ENCODE measurements around the gene TMEM19. TPM values are rescaled to one million over a fixed set of nuclear protein-coding genes. Genes with fewer than 3 reads are reported as not detected.

Gene TMEM19
- polyA plus RNA-seq, 1 donor from 2014 or later, result 98.7 TPM

DNA sequence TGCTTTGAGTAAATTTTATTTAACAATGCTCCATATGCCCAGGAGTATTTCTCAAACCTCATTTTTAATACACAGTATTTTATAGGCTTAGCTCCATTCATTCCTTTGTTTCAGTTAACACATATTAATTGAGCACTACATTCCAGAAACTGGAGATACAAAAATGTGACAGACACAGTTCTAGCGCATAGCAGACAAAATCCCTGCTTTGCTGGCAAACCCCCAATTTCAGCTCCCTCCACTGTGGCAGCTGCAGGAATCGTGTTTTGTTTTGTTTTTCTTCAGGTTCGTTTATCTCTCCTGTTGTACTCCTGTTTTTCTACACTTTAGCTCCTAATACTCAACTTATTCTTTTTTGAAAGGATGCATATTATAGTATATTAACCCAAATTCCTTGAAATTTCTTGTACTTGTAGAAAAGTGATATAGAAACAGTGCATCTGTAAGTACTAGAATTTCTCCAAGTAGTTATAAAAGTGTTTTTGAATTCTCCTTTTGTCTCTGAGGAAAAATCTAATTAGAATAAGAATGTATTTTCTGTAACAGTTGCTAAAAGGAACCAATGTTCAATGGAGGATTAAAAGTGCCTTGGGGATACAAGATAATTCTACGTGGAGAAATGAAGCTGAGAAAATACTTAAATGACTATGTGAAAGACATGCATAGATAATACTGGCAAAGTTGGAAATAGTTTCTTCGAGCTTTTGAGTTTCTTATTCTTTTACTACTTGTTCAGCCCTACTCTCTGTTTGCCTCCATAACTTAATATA is 62.4 kb downstream of the TMEM19 start:
- H3K4me3 Mint-ChIP-seq, result no peak overlapping the region
- H3K4me1 Mint-ChIP-seq, result peaks cover 2 to 5% (median 2%) of the 10 kb centered on the region in 3 donors
- H3K36me3 Mint-ChIP-seq, result no peaks in the 10 kb centered on the region
- no peaks in the 10 kb centered on the region for H3K9me3 Mint-ChIP-seq
- H3K27ac Mint-ChIP-seq, result no peak overlapping the region
- peaks cover 2% of the 10 kb centered on the region for H3K27me3 Mint-ChIP-seq

GRCh38 chr12:71749666-71750065 is 63.8 kb downstream of the TMEM19 start:
- Mint-ChIP-seq H3K27ac (no peak overlapping the region), H3K4me1 (peaks cover 9 to 11% (median 10%) of the 10 kb centered on the region in 3 donors)

GRCh38 chr12:71752891-71753290 is 67.0 kb downstream of the TMEM19 start:
- peak overlapping the region in 2 of 4 donors; percentile 10 to 33 for H3K4me3 Mint-ChIP-seq
- H3K27ac Mint-ChIP-seq, result peak overlapping the region in 1 of 3 donors; percentile 88
- peaks cover 6% of the 10 kb centered on the region for H3K36me3 Mint-ChIP-seq
- peaks cover 19 to 33% (median 19%) of the 10 kb centered on the region in 3 donors for H3K4me1 Mint-ChIP-seq
- peaks cover 2% of the 10 kb centered on the region for H3K27me3 Mint-ChIP-seq
- H3K9me3 Mint-ChIP-seq, result no peaks in the 10 kb centered on the region

More at GRCh38 chr12:71749666-71750065, 63.8 kb downstream of the TMEM19 start:
- Mint-ChIP-seq H3K4me3 (no peak overlapping the region), H3K9me3 (no peaks in the 10 kb centered on the region), H3K27me3 (peaks cover 2% of the 10 kb centered on the region), H3K36me3 (peaks cover 3% of the 10 kb centered on the region)

Other genes with a start within 250 kb of the TMEM19 start
- not detected for gene LGR5, start 246.3 kb upstream of the TMEM19 start, polyA plus RNA-seq
- gene ZFC3H1, start 22.2 kb upstream of the TMEM19 start, polyA plus RNA-seq, result 39.3 TPM
- gene THAP2, start 21.8 kb upstream of the TMEM19 start, polyA plus RNA-seq, result 11.1 TPM
- 16.2 TPM for gene RAB21, start 68.8 kb downstream of the TMEM19 start, polyA plus RNA-seq
- gene TBC1D15, start 153.7 kb downstream of the TMEM19 start, polyA plus RNA-seq, result 28.3 TPM